ENCODE results near the gene LIPT2.

Gene LIPT2

DNA sequence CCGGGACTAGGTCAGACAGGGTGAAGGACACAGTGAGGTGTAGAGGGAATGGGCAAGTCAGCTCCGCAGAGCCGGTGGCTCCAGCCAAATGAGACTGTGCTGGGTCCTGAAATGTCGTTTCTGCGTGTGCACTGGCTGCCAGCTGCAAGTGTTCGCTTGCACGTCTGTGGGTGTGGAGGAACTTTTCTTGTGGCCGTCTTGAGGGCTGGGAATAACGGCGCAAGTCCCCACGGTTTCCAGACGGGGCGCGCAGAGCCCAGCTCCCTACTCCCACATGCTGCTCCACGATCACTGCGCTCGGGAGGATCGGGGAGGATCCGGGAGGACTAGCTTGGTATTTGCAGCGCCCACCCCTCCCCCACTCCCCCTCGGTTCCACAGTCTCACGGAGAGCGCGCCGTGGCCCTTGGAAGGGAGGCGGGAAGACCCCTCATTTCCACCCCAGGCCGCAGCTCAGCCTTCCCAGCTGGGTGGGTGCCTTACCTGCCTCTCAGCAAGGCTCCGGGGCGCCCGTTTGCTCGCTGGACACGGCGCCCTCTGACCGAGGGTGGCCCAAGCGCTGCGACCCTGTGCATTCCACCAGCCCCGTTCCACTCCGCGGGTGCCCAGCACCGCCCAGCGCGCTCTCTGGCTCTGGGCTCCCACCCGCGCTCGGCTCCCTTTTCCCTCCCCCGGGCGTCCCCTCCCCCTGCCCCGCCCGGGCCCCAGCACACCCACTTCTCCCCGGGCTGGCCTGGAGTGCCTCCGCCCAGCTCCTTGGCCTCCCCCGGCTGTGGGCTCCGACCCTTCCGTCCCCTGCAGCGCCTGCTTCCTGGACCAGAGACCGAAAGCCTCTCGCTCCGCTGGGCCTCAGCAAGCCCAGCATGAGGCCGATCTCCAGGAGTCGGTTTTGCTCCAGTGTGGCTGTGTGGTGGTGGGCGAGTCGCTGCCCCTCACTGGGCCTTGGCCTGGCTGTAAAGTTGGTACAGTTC lies 26.3 kb downstream of the LIPT2 start, which contains the start of gene KCNE3:
Gene KCNE3 (minus strand): TSS at position 634 of the 970 bp plus-strand sequence. CDS start 9,986 bp downstream, outside the sequence.
- DNase-seq (ENCODE audit: low read depth in 1 of 2, low spot score in 1 of 2): no peak

DNA sequence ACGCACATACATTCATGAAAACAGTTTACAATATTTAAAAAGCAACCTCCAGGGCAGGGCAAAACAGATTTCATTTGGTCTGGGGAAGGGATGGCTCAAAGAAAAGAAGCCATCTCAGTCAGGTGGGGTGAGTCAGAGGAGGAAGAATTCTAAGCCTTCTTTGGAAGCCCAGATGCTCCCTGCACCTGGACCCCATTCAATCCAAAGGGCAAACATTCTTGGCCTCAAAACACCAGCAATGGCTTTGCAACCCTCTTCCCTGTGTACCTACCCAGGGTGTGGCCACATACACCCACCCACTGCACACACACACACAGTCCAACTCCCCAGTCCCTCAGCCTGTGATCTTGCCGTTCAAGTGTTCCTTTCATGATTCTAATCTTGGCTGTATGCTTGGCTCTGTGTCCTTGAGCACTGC lies 28.2 kb downstream of the LIPT2 start:
- DNase-seq (ENCODE audit: low read depth in 1 of 2, low spot score in 1 of 2): no peak

DNA sequence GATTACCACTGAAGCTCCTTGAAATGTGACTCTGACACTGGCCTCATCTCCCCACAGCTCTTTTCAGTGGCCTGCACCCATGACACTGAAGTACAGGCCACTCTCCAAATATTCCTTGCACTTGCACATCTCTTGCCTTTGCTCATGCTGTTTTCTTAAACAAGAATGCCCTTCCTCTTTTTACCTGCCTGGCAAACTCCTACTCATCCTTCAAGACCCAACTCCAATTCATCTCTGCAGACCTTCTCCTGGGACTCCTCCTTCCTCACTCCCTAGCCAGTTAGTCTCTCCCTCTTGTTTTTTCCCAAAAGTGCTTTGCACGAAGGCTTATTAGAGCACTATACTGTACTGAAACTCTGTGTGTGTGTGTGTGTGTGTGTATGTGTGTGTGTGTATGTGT lies 28.8 kb downstream of the LIPT2 start:
- no peak for DNase-seq (ENCODE audit: low read depth in 1 of 2, low spot score in 1 of 2)

DNA sequence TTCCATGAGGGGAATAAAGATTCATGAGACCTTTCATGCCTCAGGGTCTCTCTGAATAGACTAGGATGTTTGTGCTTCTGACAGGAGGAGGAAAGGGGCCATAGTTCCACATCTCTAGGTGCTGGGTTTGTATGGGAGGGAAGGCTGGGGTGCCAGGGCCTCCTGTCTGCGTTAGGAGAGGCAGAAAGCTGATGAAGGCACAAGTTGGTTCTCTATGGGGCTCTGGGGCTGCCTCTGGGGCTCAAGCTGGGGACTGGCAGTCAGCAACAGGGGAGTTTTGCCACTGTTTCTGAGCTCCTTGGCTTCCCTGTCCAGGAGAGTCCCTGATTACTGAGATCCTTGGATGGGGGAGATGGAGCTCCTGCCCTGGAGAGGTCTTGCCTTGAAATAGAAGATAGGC lies 30.3 kb downstream of the LIPT2 start:
- DNase-seq (ENCODE audit: low read depth in 1 of 2, low spot score in 1 of 2): no peak

DNA sequence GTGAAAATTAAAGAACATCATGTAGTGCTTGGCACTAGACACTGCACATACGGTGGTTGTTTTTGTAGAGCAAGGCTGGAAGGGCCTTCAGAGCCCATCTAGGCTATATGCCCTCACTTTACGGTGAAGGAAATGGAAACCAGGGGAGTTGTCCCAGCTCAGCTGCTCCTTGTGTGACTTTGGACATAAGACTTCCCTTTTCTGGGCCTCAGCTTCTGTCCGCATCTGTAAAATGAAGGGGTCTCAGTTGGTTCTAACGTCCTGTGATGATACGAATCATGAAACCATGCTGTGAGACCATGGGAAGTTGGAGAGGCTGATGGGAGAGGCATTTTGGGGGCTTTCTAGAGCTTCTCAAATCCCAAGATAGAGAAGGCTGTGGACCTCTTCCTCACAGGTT lies 30.9 kb downstream of the LIPT2 start:
- no peak for DNase-seq (ENCODE audit: low read depth in 1 of 2, low spot score in 1 of 2)

DNA sequence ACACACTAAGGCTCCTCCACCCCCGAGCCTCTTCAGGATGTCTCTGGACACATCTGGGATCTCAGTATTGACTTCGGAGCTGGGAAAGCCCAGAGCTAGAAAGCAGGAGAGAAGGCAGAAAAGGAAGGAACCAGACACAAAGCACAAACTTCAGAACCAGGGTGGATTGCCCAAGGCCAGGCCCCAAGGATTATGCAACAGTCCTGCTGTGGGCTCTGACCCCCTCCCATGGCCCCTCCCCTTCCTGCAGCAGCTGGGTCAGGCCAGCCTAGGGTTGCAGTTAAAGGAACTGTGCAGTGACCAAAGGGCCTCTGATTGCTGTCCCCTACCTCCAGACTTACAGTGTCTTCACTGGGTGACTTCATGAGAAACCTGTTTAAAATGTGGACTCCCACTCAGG lies 31.5 kb downstream of the LIPT2 start:
- no peak for DNase-seq (ENCODE audit: low read depth in 1 of 2, low spot score in 1 of 2)

DNA sequence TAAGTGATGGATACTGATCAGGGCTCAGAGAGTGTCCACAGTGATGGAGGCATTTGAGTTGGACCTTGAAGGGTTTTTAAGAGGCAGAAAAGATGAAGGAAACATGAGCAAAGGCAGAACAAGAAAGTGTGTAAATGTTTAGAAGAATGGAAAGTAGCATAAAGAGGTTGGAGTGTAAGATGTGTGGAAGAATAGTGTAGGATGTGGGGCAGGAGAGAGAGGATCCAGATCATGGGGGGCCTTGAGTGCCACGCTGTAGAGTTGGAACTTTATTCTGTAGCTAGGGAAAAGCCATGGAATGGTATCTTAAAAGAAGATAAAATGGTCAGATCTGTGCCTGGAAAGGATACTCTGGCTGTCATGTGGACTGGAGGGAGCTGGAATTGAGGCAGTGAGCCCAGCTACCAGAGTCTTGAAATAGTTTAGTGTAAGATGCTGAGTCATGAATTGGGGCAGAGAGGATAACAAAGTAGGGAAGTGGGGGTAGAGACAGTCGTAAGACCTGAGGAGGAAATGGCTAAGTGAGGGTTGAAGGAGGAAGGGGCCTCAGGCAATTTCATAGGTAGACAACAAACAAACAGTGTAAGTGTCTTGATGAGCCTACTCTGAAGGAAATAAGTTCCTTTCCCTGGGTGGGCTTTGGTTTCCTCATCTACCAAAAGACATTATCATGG lies 32.9 kb downstream of the LIPT2 start:
- no peak for DNase-seq (ENCODE audit: low read depth in 1 of 2, low spot score in 1 of 2)

DNA sequence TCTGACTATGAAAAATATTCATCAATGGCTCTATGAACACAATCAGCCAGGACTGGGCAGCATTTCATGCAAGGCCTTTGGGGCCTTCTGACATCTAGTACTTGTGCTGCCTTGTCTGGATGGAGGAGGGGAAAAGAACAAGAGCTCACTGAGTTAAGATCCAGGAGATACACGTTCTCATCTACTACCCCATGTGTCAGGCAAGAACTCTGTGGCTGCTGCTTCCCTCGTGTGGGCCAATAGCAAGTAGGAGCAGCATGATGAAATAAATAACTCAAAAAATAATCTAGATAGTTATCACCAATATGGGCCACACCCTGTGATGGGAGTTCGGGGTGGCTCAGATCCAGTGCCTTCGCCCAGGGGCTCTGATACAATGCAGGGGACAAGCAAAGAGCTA lies 33.5 kb downstream of the LIPT2 start:
- no peak for DNase-seq (ENCODE audit: low read depth in 1 of 2, low spot score in 1 of 2)

DNA sequence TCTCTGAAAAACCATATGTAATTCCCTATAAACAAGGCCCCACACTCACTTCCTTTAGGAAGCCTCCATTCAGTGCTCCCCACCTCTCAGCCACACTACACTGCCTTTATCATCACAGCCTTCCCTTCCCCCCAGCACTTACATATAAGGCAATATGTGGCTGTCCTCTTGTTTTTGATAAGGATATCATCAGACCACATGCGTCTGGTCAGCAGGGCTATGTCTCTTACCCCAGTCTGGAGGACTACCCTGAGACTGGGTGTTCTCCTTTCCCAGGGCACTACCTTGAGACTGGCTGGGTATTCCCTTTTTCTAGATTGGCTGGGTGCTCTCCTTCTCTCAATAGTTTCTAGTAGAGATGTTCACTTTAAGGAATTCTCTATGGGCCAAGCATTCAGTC lies 33.9 kb downstream of the LIPT2 start:
- no peak for DNase-seq (ENCODE audit: low read depth in 1 of 2, low spot score in 1 of 2)

DNA sequence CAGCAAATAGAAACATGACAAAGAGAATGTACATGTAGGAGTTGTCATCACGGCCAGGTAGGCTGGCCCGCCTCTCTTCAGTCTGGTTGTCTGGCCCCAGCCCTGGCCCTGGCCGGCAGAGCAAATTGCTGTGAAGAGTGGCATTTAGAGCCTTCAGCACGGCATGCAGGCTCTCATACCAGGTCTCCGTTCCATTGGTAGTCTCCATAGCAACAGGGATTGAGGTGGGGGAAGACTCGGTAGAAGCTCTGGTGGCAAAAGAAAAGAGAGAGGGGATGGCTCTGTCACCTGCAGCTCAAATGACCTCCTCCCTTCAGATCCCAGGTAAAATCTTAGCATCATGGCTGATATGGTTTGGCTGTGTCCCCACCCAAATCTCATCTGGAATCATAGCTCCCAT lies 36.2 kb downstream of the LIPT2 start:
- no peak for DNase-seq (ENCODE audit: low read depth in 1 of 2, low spot score in 1 of 2)

DNA sequence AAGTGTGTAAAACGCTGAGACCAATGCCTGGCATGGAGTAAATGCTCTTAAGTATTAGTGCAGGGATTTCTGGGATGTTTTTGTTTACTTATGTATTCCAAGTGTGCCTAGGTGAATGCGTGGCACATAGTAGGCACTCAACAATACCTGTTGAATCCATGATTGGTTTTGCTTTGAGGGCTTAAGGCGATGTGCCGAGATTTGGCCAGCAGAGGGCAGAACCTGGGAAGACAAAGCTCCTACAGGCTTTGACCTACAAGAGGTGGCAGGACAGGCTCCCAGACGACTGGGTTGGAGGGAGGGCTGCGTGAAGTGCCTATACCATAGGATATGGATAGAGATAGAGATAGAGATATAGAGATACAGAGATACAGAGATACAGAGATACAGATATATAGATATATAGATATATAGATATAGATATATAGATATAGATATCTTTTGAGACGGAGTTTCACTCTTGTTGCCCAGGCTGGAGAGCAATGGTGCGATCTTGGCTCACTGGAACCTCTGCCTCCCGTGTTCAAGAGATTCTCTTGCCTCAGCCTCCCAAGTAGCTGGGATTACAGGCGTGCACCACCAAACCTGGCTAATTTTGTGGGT lies 40.0 kb downstream of the LIPT2 start:
- DNase-seq (ENCODE audit: low read depth in 1 of 2, low spot score in 1 of 2): peak; percentile 19 to 32

DNA sequence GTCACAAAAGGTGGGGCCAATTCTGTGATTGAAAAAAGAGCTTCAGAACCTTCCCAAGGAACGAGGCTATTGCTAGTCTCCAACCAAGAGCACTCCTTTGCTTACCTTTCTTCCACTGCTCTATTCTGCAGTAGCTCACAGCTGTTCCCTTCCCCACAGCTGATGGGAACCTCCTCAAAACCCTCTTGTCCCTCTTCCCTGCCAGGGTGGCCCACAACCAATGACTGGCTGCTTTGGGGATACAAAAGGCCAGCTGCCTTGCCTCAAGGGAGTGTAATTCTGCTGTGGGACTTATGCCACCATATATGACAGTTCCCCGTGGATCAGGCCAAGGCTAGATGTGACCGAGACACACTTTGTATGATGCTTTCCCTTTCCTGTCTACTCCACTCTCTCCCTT lies 41.2 kb downstream of the LIPT2 start:
- no peak for DNase-seq (ENCODE audit: low read depth in 1 of 2, low spot score in 1 of 2)

DNA sequence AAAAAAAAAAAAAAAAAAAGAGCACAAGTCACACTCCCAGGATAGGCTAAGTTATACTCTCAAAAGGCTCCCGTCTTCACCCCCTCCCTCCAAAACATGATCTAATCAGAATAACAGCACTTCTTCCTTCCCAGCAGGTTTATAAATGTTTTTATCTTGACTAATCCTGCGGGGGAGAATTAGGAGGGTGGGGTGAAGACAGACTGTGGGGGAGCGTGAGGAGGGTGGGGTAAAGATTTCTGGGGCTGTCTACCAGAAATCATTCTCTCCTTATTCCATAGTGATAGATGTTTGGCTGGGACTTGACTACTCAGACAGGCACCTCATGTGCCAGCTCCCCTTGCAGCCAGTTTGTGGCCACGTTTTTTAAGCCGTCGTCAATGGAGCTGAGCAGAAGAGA lies 43.2 kb downstream of the LIPT2 start:
- DNase-seq (ENCODE audit: low read depth in 1 of 2, low spot score in 1 of 2): no peak

DNA sequence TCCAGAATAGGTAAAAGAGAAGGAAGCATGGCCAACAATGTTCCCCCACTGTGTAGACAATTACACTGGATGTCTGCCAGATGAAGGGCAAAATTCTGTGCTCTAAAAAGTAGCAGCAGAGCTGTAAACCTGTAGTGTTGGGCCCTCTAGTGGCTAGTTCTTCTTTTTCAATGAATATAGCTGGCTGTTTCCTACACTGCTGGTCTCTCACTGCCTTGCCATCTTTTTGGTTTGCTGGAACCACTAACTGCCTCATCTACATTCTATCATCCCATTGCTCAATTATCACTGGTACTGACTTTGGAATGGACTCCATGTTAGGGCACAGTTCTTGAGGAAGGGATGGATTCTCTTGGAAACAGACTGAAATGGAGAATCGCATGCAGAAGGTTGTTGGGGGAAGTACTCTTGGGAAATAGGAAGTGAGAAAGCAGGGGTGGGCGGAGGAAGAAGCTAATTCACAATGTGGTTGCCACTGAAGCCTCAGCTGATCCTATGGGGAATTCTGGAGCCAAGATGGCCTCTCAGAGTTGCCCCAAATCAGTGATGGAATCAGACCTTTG lies 44.1 kb downstream of the LIPT2 start:
- peak in 1 of 2 donors; percentile 2 for DNase-seq (ENCODE audit: low read depth in 1 of 2, low spot score in 1 of 2)

DNA sequence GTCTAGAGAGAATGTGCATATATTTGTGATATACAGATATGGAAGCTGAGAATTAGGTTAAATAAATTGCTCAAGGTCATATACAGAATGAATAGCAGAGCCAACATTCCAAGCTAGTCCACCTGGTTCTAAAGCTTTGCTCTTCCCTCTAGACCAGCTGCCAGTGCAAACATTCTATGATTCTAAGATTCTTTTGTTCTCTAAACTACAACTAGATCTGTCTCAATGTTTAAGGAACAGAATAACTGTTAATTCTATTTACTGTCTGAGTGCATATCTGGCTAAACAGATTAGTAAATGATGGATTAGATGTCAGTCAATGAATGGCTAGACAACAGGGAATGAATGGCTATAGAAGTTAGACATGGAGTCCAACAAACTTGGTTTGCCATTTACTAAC lies 45.8 kb downstream of the LIPT2 start:
- no peak for DNase-seq (ENCODE audit: low read depth in 1 of 2, low spot score in 1 of 2)

DNA sequence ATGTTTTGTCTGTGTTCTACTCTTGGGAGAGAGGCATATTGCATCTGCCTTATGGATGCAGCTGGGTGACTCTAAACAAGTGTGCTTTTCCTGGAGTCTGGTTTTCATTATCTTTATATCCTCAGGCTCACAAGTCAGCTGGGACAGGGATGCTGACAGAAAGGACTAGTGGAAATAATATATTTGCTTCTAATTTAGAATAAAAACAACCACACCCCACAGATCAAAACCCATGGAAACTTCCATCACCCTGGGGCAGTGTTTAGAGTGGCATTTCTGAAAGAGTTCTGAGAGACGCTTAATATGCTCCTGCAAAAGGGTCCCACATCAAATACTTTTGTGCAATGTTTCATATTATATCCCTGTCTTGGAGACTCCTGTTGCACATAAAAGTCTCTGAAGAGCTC lies 47.0 kb downstream of the LIPT2 start:
- DNase-seq (ENCODE audit: low read depth in 1 of 2, low spot score in 1 of 2): no peak

DNA sequence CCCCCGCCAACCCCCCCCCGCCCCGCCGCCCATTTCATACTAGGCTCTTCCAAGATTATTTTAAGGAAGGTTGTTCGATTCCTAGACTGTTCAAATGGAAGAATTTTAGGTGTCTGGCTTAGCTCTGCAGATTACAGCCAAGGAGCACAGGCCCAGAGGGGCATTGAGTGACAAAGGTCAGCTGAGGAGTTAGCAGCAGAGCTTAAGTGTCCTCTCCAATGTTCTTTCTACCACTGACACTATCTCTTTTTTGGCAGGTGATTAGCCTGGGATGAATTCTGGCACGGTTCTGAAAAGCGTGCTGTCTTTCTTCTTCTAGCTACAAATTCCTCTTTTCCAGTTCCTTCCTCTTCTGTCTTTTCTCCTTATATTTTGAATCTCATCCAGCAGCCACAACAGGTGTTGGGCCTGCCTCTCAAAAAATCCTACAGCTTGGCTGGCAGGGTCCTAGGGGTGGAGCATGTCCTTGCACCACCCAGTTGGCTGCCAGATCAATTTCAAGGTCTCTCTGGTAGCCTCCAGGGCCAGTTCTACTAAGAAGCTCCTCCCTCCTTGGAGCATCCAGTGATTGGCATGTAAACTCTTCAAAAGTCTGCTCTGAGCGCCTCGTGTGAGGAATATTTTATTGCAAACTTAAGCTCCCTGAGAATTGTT lies 49.2 kb downstream of the LIPT2 start:
- no peak for DNase-seq (ENCODE audit: low read depth in 1 of 2, low spot score in 1 of 2)

DNA sequence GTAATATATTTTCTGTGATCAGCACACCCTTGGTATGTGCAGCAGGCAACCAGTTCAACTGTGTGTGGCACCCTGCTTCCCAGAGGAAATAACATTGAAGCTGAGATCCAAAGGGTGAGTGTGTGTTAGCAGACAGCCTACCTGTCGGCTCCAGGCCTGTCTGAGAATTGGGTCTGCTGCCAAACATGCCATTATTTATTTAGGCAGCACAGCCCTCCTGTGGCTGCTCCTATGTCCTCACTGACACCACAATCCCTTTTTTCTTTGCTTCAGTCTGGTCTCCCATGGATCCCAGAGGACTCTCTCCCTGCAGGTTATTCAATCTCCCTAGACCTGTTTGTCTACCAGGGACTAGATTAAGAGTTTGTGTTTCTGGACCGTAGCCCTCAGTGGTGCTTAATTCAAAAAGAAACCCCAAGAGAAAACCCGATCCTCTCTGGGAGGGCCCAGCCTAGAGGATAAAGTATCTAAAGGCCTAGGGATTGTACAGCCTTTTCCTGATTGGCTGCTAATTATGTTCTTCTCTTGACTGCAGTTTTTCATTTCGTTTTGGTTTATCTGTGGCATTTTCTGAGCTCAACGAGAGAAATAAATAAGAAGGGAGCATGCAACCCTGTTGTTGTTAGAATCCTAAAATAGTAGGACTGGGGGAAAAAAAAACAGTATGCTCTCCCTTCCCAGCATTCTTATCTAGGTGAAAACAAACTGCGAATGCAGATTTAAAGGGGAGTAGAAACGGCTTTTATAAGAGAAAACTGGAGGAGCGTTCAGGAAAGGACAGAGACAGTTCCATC lies 50.3 kb downstream of the LIPT2 start:
- no peak for DNase-seq (ENCODE audit: low read depth in 1 of 2, low spot score in 1 of 2)

DNA sequence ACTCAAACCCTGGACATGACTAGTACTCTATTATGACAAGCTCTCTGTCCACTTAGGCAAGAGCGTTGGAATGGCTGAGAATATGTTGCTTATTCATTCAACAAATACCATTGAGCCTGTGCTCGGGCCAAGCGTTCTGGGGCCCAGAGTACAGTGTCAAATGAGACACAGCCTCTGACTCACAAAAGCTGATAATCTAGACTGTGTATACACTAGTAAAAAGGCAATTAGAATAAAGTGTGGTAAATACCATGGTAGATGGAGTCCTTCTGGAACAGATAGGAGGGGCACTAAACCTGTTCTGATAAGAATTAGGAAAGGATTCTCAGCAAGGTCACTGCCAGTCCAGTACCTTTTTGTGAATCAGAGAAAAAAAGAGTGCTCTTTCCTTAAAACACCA lies 50.9 kb downstream of the LIPT2 start:
- no peak for DNase-seq (ENCODE audit: low read depth in 1 of 2, low spot score in 1 of 2)

Data from activated T-helper 1 cell treated with anti-CD3 and anti-CD28 coated beads, Interleukin-2, amount 50 U/mL, for 16 hours (primary cell).